PC-9 (cell line): ENCODE measurements around the gene FBXO10. TPM values are rescaled to one million over a fixed set of nuclear protein-coding genes. Genes with fewer than 3 reads are reported as not detected.

Source experiments
- BruUV-seq: library from RNA; stranded (reverse); fragments of 400-500 nt; replicated peaks from 2 replicates; lab custom pipeline; 2021; lab: Mats Ljungman, UMichigan
- CTCF ChIA-PET: fragments of 300-600 bp; sonication (Branson Sonifier 250); formaldehyde crosslinking; loops from one replicate; lab custom pipeline; 2022; ENCODE audit warnings: antibody characterized with exemption; lab: Charles Lee
- POLR2A ChIA-PET: fragments of 300-600 bp; sonication (Branson Sonifier 250); formaldehyde crosslinking; loops from one replicate; lab custom pipeline; 2022; ENCODE audit warnings: antibody characterized with exemption; ENCODE audit not compliant: unreplicated experiment; lab: Charles Lee
- DNase-seq, 2 experiments: peaks; one replicate each; pipeline versions ENCODE4 v3.0.0 to v3.0.0-alpha.2; 2015 to 2022; ENCODE audit warnings: mixed read lengths in 1 of 2
- H2AFZ ChIP-seq: fragments of 200-600 bp; sonication (generic); 2 replicates; pipeline ENCODE4 v1.8.1; 2017; ENCODE audit warnings: antibody characterized with exemption
- H3F3A ChIP-seq: fragments of 200-600 bp; sonication (generic); 2 replicates; pipeline ENCODE4 v1.8.1; 2017; ENCODE audit warnings: antibody characterized with exemption, mild to moderate bottlenecking, low read depth; ENCODE audit not compliant: insufficient read depth
- H3K27ac ChIP-seq: fragments of 200-600 bp; sonication (generic); 2 replicates; pipeline ENCODE4 v1.6.1; 2016; ENCODE audit warnings: mixed run types
- H3K27me3 ChIP-seq: fragments of 200-600 bp; sonication (generic); 2 replicates; pipeline ENCODE4 v1.6.1; 2016; ENCODE audit warnings: low read depth, mixed run types; ENCODE audit not compliant: insufficient read depth
- H3K36me3 ChIP-seq: fragments of 200-600 bp; sonication (generic); 2 replicates; pipeline ENCODE4 v1.6.1; 2016; ENCODE audit warnings: low read depth, mixed run types
- H3K4me1 ChIP-seq: fragments of 200-600 bp; sonication (generic); replicated peaks from 2 replicates; pipeline ENCODE4 v1.6.1; 2016; ENCODE audit warnings: mixed run types; ENCODE audit not compliant: insufficient read depth
- H3K4me2 ChIP-seq: fragments of 200-600 bp; sonication (generic); 2 replicates; pipeline ENCODE4 v1.6.1; 2017; ENCODE audit warnings: mixed run types
- H3K4me3 ChIP-seq: fragments of 200-600 bp; sonication (generic); 2 replicates; pipeline ENCODE4 v1.6.1; 2016; ENCODE audit warnings: mixed run types
- H3K79me2 ChIP-seq: fragments of 200-600 bp; sonication (generic); 2 replicates; pipeline ENCODE4 v1.6.1; 2017; ENCODE audit warnings: low read depth, mixed run types
- H3K9me2 ChIP-seq: fragments of 200-600 bp; sonication (generic); 2 replicates; pipeline ENCODE4 v1.8.1; 2017; ENCODE audit warnings: mild to moderate bottlenecking; ENCODE audit not compliant: insufficient read depth
- H3K9me3 ChIP-seq: fragments of 200-600 bp; sonication (generic); 2 replicates; pipeline ENCODE4 v1.8.1; 2016; ENCODE audit warnings: low read depth; ENCODE audit not compliant: insufficient read depth
- H4K20me1 ChIP-seq: fragments of 200-600 bp; sonication (generic); 2 replicates; pipeline ENCODE4 v1.8.1; 2017; ENCODE audit not compliant: insufficient read depth
- EZH2 ChIP-seq: fragments of 200-600 bp; sonication (generic); IDR thresholded peaks from 2 replicates; pipeline ENCODE4 v1.8.0; 2017; ENCODE audit warnings: antibody characterized with exemption, low read depth
- intact Hi-C: fragments of 100-400 bp; cut with micrococcal nuclease; formaldehyde crosslinking; loops from one replicate; pipeline ENCODE4 v1.10.0; 2022; ENCODE audit not compliant: unreplicated experiment
- total RNA-seq: library from RNA; stranded (reverse); gene quantifications from 2 replicates; pipeline ENCODE4 v1.2.3, GENCODE V29; 2021
- TF ChIP-seq, protein P1 (sequence below): fragments of 200-600 bp; sonication (generic); conservative IDR thresholded peaks from 2 replicates; pipeline ENCODE4 v1.6.1; 2017; ENCODE audit warnings: mixed run types, antibody characterized with exemption, mild to moderate bottlenecking, moderate library complexity

The FBXO10 gene
- total RNA-seq, 1 experiment from 2014 or later = 3.7 TPM

DNA sequence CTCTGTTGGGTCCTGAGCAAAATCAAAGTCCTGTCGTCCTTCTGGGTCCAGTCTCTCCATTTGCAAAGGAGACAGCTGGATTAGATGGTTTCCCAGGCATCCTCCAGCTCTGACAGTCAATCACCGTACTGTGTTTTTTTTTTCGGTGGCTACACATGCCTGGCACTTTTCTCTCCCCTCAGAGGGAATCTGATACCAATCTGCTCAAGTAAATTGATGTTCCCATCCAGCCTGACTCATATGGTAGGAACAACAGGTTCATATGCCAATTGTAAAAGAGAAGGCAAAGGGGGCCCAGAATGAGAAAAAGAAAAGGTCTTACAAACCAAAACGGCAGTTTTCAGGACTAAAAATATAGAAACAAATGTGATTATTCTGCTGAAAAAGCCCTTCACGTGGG is 1.2 kb downstream of the FBXO10 start:
- POLR2A ChIA-PET = no interaction called here
- H3F3A ChIP-seq = no peaks in the 10 kb centered on the region
- no peak overlapping the region for H3K4me3 ChIP-seq
- no peak overlapping the region for H3K27ac ChIP-seq
- H3K4me1 ChIP-seq = no peaks in the 10 kb centered on the region
- H3K27me3 ChIP-seq = no peaks in the 10 kb centered on the region
- no peak for DNase-seq
- BruUV-seq = no TSS peak
- no peaks in the 10 kb centered on the region for H3K9me2 ChIP-seq
- no peaks in the 10 kb centered on the region for H3K79me2 ChIP-seq
- intact Hi-C loops = no loop called here
- H3K4me2 ChIP-seq = no peak overlapping the region
- no peak overlapping the region for H2AFZ ChIP-seq
- CTCF ChIA-PET = interaction anchor here (0.5 kb wide), 1 partner anchor 252 kb away, joined by 5 read pairs; no protein-coding TSS in a partner anchor
- no peaks in the 10 kb centered on the region; the same call in 1 of the 2 replicates for H4K20me1 ChIP-seq
- no peaks in the 10 kb centered on the region for H3K36me3 ChIP-seq
- H3K9me3 ChIP-seq = no peaks in the 10 kb centered on the region
- TF ChIP-seq EZH2 = no peak
- TF ChIP-seq, protein P1, sequence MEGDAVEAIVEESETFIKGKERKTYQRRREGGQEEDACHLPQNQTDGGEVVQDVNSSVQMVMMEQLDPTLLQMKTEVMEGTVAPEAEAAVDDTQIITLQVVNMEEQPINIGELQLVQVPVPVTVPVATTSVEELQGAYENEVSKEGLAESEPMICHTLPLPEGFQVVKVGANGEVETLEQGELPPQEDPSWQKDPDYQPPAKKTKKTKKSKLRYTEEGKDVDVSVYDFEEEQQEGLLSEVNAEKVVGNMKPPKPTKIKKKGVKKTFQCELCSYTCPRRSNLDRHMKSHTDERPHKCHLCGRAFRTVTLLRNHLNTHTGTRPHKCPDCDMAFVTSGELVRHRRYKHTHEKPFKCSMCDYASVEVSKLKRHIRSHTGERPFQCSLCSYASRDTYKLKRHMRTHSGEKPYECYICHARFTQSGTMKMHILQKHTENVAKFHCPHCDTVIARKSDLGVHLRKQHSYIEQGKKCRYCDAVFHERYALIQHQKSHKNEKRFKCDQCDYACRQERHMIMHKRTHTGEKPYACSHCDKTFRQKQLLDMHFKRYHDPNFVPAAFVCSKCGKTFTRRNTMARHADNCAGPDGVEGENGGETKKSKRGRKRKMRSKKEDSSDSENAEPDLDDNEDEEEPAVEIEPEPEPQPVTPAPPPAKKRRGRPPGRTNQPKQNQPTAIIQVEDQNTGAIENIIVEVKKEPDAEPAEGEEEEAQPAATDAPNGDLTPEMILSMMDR = no peak

DNA sequence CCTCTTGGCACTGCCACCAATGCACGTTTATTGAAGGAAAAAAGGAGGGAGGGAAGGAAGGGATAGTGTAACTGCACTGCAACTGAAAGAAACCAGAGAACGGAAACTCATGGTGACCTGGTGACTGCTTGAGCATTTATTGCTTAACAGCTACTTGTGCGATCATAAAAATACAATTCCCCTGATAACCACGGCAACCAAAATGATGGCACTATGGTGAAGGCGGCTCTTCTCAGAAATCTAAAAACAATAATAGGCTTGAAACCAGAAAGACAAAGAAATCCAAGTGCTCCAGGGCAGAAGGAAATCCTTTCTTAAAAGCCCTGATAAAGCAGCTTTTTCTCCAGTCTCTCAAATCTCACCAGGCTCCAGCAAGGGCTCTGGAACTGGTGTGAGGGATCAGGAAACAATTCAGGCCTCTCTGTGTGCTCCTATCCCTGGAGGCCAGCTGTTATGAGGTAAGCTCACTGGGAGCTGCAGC is 1.9 kb downstream of the FBXO10 start:
- Histone ChIP-seq H2AFZ (no peak overlapping the region), H3K27me3 (no peaks in the 10 kb centered on the region), H3K4me1 (no peaks in the 10 kb centered on the region), H3K4me2 (no peak overlapping the region), H3K9me3 (no peaks in the 10 kb centered on the region), H3K4me3 (no peak overlapping the region), H3K36me3 (no peaks in the 10 kb centered on the region), H3K79me2 (no peaks in the 10 kb centered on the region), H4K20me1 (no peaks in the 10 kb centered on the region; the same call in 1 of the 2 replicates), H3F3A (no peaks in the 10 kb centered on the region), H3K9me2 (no peaks in the 10 kb centered on the region), H3K27ac (no peak overlapping the region)
- no TSS peak for BruUV-seq
- TF ChIP-seq, protein P1 = no peak
- no peak for TF ChIP-seq EZH2
- ChIA-PET CTCF (no interaction called here), POLR2A (no interaction called here)
- DNase-seq = no peak
- intact Hi-C loops = no loop called here

DNA sequence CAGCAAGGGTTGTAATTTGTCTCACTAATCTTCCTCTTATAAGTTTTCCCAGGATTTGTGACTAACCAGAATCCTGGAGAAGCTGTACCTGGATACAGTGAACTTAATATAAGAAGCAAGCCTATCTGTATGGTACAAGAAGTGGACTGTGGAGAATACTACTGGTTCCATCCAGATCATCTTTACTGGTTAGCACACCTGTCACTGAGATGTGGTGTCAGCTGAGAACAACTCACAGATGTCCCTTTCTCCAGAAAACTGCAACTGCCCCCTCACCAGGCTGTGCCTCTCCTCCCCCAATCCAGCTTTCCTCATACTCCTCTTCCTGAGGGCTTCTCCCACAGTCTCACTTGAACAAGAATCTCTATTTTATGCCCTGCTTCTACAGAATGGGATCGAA is 4.9 kb downstream of the FBXO10 start:
- no peaks in the 10 kb centered on the region for H3K79me2 ChIP-seq
- no peaks in the 10 kb centered on the region for H3K27me3 ChIP-seq
- no peak overlapping the region for H3K4me3 ChIP-seq
- H3K27ac ChIP-seq = no peak overlapping the region
- H3K4me1 ChIP-seq = no peaks in the 10 kb centered on the region
- H3F3A ChIP-seq = no peaks in the 10 kb centered on the region
- no peak for TF ChIP-seq EZH2
- TF ChIP-seq, protein P1 = no peak
- no peak overlapping the region for H3K4me2 ChIP-seq
- H3K9me3 ChIP-seq = no peaks in the 10 kb centered on the region
- CTCF ChIA-PET = no interaction called here
- no peak overlapping the region for H2AFZ ChIP-seq
- H4K20me1 ChIP-seq = no peaks in the 10 kb centered on the region
- DNase-seq = no peak
- no peaks in the 10 kb centered on the region for H3K36me3 ChIP-seq
- POLR2A ChIA-PET = no interaction called here
- H3K9me2 ChIP-seq = no peaks in the 10 kb centered on the region
- no TSS peak for BruUV-seq
- intact Hi-C loops = no loop called here
